HepG2 (cell line): ENCODE results near the gene MPZ. TPM values are rescaled to one million over a fixed set of nuclear protein-coding genes. Genes with fewer than 3 reads are reported as not detected.

Source experiments
- KLF15 ChIP-seq: sonication (generic); formaldehyde crosslinking; IDR thresholded peaks from 2 replicates; pipeline ENCODE4 v1.8.1; 2023; ENCODE audit warnings: borderline replicate concordance, mild to moderate bottlenecking, inconsistent platforms, missing genetic modification reagents, mixed read lengths
- PCBP2 ChIP-seq: fragments of 200-400 bp; formaldehyde crosslinking; optimal IDR thresholded peaks from 2 replicates; pipeline ENCODE3; 2018; ENCODE audit warnings: low read length, low read depth; ENCODE audit not compliant: poor library complexity, severe bottlenecking
- RFX5 ChIP-seq: IDR thresholded peaks from 2 replicates; pipeline ENCODE4 v1.6.1; 2011; ENCODE audit warnings: low read depth, low read length, improper control_type of control experiment
- SMAD9 ChIP-seq: sonication (generic); formaldehyde crosslinking; IDR thresholded peaks from 2 replicates; pipeline ENCODE4 v1.5.1; 2020; ENCODE audit warnings: mild to moderate bottlenecking, missing genetic modification reagents
- SNAPC2 ChIP-seq: sonication (generic); formaldehyde crosslinking; IDR thresholded peaks from 2 replicates; pipeline ENCODE4 v1.8.1; 2022; ENCODE audit warnings: mild to moderate bottlenecking, missing genetic modification reagents
- TP53 ChIP-seq: sonication (generic); formaldehyde crosslinking; conservative IDR thresholded peaks from 2 replicates; pipeline ENCODE4 v1.4.0; 2020; ENCODE audit warnings: missing genetic modification reagents
- ZBTB38 ChIP-seq: sonication (generic); formaldehyde crosslinking; IDR thresholded peaks from 2 replicates; pipeline ENCODE4 v1.5.1; 2020; ENCODE audit warnings: mild to moderate bottlenecking, missing genetic modification reagents
- ZFP90 ChIP-seq: sonication (generic); formaldehyde crosslinking; IDR thresholded peaks from 2 replicates; pipeline ENCODE4 v1.8.0; 2022; ENCODE audit warnings: missing genetic modification reagents, mild to moderate bottlenecking, inconsistent platforms, borderline replicate concordance
- ZNF33B ChIP-seq: sonication (generic); formaldehyde crosslinking; IDR thresholded peaks from 2 replicates; pipeline ENCODE4 v1.5.1; 2020; ENCODE audit warnings: mild to moderate bottlenecking, missing genetic modification reagents
- ZNF629 ChIP-seq: sonication (generic); formaldehyde crosslinking; conservative IDR thresholded peaks from 2 replicates; pipeline ENCODE4 v1.5.0; 2020; ENCODE audit warnings: missing genetic modification reagents
- ZNF674 ChIP-seq: sonication (generic); formaldehyde crosslinking; IDR thresholded peaks from 2 replicates; pipeline ENCODE4 v1.5.0; 2020; ENCODE audit warnings: low read depth, mild to moderate bottlenecking, missing genetic modification reagents
- ZNF709 ChIP-seq: sonication (generic); formaldehyde crosslinking; IDR thresholded peaks from 2 replicates; pipeline ENCODE4 v1.5.0; 2020; ENCODE audit warnings: mild to moderate bottlenecking, missing genetic modification reagents
- polyA plus RNA-seq, 8 experiments: library from polyadenylated mRNA; depleted of rRNA in 3 of 8; stranded (reverse) in 7 of 8; unstranded in 1 of 8; fragments of >200 nt; fragmentation: Illumina TruSeq in 4 of 8; extraction: Trizol in 4 of 8; gene quantifications; 2 replicates each; pipeline versions ENCODE4 v1.2.1 to v1.2.3, GENCODE V29; 2011 to 2016; ENCODE audit warnings: low read depth in 4 of 8, missing spikeins in 1 of 8, mixed read lengths in 1 of 8; ENCODE audit not compliant: insufficient read depth in 1 of 8
- total RNA-seq, 5 experiments: library from RNA; depleted of rRNA; stranded (reverse); fragments of >200 nt; fragmentation: Illumina TruSeq; extraction: Trizol; gene quantifications; 2 replicates each; pipeline ENCODE4 v1.2.3, GENCODE V29; 2016; ENCODE audit warnings: low read depth in 1 of 5
- TF ChIP-seq, protein P1 (sequence below): fragments of 450-650 bp; IDR thresholded peaks from 2 replicates; pipeline ENCODE4 v1.6.1; 2017; ENCODE audit warnings: mild to moderate bottlenecking
- TF ChIP-seq, protein P2 (sequence below): sonication (generic); formaldehyde crosslinking; IDR thresholded peaks from 2 replicates; pipeline ENCODE4 v1.4.0; 2020; ENCODE audit warnings: mild to moderate bottlenecking, missing genetic modification reagents
- TF ChIP-seq, protein P3 (sequence below): sonication (generic); formaldehyde crosslinking; IDR thresholded peaks from 2 replicates; pipeline ENCODE4 v1.4.0; 2020; ENCODE audit warnings: missing genetic modification reagents, borderline replicate concordance
- TF ChIP-seq, protein P4 (sequence below): sonication (generic); formaldehyde crosslinking; IDR thresholded peaks from 2 replicates; pipeline ENCODE4 v1.8.1; 2023; ENCODE audit warnings: mild to moderate bottlenecking, inconsistent platforms, moderate library complexity, missing genetic modification reagents, borderline replicate concordance
- TF ChIP-seq, protein P5 (sequence below): IDR thresholded peaks from 2 replicates; pipeline ENCODE4 v1.6.1; 2016; ENCODE audit warnings: missing compliant biosample characterization, missing genetic modification reagents, borderline replicate concordance

MPZ gene
- total and polyA plus RNA-seq, 2 of the 13 experiments (the other 11 are each of a cell fraction or from before 2014, with no cell fraction given): 18.3 to 24.6 TPM

DNA sequence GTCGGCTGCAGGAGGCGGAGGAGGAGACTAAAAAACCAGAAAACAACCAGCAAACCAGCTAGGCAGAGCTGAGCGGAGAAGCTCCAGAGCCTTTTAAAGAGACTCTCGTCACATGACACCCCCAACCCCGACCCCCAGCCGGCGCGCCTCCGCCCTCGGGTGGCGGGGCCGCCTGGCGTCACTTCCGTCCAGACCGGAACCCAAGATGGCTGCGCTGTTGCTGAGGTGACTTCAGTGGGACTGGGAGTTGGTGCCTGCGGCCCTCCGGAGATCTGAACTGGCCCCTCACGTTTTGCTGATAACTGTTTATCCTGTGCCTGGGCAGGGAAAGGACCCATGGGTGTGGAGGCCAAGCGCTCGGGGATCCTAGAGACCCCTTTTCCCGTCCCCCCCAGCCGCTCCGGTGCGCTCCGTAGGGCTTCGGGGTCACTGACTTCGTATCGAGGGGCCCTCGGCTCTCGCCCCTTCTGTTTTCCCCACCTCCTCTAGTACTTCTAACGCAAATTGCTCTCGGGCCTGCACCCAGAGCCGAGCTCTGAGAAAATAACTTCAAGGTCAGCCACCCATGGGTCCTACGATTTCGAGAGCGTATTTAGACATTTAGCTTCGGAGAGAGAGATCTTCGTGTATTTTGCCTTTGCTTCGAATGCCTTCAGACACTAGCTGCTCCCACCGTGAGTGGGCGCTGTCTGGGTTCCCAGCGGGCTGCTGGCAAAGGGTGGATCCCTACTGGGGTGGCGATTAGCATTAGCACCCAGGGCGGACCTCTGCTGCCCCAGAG is 4.6 kb upstream of the MPZ start, which contains the start of gene SDHC (continued):
- TF ChIP-seq KLF15 (CRISPR knock-in tag): no peak; the same call in 1 of the 2 replicates
- TF ChIP-seq ZBTB38 (CRISPR knock-in tag): no peak
- no peak for TF ChIP-seq TP53
- TF ChIP-seq PCBP2: no peak
- TF ChIP-seq, protein P1, sequence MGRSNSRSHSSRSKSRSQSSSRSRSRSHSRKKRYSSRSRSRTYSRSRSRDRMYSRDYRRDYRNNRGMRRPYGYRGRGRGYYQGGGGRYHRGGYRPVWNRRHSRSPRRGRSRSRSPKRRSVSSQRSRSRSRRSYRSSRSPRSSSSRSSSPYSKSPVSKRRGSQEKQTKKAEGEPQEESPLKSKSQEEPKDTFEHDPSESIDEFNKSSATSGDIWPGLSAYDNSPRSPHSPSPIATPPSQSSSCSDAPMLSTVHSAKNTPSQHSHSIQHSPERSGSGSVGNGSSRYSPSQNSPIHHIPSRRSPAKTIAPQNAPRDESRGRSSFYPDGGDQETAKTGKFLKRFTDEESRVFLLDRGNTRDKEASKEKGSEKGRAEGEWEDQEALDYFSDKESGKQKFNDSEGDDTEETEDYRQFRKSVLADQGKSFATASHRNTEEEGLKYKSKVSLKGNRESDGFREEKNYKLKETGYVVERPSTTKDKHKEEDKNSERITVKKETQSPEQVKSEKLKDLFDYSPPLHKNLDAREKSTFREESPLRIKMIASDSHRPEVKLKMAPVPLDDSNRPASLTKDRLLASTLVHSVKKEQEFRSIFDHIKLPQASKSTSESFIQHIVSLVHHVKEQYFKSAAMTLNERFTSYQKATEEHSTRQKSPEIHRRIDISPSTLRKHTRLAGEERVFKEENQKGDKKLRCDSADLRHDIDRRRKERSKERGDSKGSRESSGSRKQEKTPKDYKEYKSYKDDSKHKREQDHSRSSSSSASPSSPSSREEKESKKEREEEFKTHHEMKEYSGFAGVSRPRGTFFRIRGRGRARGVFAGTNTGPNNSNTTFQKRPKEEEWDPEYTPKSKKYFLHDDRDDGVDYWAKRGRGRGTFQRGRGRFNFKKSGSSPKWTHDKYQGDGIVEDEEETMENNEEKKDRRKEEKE: no peak
- peak; percentile 48; the same call in 1 of the 2 replicates for TF ChIP-seq ZNF709
- TF ChIP-seq SMAD9 (CRISPR knock-in tag): no peak
- TF ChIP-seq, protein P2, sequence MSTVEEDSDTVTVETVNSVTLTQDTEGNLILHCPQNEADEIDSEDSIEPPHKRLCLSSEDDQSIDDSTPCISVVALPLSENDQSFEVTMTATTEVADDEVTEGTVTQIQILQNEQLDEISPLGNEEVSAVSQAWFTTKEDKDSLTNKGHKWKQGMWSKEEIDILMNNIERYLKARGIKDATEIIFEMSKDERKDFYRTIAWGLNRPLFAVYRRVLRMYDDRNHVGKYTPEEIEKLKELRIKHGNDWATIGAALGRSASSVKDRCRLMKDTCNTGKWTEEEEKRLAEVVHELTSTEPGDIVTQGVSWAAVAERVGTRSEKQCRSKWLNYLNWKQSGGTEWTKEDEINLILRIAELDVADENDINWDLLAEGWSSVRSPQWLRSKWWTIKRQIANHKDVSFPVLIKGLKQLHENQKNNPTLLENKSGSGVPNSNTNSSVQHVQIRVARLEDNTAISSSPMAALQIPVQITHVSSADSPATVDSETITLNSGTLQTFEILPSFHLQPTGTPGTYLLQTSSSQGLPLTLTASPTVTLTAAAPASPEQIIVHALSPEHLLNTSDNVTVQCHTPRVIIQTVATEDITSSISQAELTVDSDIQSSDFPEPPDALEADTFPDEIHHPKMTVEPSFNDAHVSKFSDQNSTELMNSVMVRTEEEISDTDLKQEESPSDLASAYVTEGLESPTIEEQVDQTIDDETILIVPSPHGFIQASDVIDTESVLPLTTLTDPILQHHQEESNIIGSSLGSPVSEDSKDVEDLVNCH (CRISPR knock-in tag): no peak
- TF ChIP-seq RFX5: peak; percentile 41; the same call in 1 of the 2 replicates
- TF ChIP-seq, protein P3, sequence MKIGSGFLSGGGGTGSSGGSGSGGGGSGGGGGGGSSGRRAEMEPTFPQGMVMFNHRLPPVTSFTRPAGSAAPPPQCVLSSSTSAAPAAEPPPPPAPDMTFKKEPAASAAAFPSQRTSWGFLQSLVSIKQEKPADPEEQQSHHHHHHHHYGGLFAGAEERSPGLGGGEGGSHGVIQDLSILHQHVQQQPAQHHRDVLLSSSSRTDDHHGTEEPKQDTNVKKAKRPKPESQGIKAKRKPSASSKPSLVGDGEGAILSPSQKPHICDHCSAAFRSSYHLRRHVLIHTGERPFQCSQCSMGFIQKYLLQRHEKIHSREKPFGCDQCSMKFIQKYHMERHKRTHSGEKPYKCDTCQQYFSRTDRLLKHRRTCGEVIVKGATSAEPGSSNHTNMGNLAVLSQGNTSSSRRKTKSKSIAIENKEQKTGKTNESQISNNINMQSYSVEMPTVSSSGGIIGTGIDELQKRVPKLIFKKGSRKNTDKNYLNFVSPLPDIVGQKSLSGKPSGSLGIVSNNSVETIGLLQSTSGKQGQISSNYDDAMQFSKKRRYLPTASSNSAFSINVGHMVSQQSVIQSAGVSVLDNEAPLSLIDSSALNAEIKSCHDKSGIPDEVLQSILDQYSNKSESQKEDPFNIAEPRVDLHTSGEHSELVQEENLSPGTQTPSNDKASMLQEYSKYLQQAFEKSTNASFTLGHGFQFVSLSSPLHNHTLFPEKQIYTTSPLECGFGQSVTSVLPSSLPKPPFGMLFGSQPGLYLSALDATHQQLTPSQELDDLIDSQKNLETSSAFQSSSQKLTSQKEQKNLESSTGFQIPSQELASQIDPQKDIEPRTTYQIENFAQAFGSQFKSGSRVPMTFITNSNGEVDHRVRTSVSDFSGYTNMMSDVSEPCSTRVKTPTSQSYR (CRISPR knock-in tag): no peak
- no peak for TF ChIP-seq SNAPC2 (CRISPR knock-in tag)
- no peak for TF ChIP-seq ZNF674
- TF ChIP-seq, protein P4, sequence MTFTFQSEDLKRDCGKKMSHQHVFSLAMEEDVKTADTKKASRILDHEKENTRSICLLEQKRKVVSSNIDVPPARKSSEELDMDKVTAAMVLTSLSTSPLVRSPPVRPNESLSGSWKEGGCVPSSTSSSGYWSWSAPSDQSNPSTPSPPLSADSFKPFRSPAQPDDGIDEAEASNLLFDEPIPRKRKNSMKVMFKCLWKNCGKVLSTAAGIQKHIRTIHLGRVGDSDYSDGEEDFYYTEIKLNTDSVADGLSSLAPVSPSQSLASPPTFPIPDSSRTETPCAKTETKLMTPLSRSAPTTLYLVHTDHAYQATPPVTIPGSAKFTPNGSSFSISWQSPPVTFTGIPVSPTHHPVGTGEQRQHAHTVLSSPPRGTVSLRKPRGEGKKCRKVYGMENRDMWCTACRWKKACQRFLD (CRISPR knock-in tag): no peak
- TF ChIP-seq ZNF33B (CRISPR knock-in tag): no peak
- no peak; the same call in 1 of the 2 replicates for TF ChIP-seq ZNF629 (CRISPR knock-in tag)
- no peak for TF ChIP-seq ZFP90
- TF ChIP-seq, protein P5, sequence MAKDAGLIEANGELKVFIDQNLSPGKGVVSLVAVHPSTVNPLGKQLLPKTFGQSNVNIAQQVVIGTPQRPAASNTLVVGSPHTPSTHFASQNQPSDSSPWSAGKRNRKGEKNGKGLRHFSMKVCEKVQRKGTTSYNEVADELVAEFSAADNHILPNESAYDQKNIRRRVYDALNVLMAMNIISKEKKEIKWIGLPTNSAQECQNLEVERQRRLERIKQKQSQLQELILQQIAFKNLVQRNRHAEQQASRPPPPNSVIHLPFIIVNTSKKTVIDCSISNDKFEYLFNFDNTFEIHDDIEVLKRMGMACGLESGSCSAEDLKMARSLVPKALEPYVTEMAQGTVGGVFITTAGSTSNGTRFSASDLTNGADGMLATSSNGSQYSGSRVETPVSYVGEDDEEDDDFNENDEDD: peak; percentile 53; the same call in 1 of the 2 replicates
